ENCODE data around the gene PITRM1.

- no peak for TF ChIP-seq EZH2 (IDR thresholded peaks at IDR 0.05; ENCODE audit: insufficient read depth, poor library complexity, severe bottlenecking)
- no peak for TF ChIP-seq EZH2phosphoT487 (IDR thresholded peaks at IDR 0.05; ENCODE audit: insufficient read depth, low read depth)
These were observed 29.2 kb downstream of the PITRM1 start for GRCh38 chr10:3143366-3143765.
